Erythroblast (primary cell): ENCODE data around the gene MAGI1.

Source experiments
- GATA1 ChIP-seq: IDR thresholded peaks from 2 replicates; pipeline ENCODE4 v1.6.1; 2011; ENCODE audit warnings: low read depth, mild to moderate bottlenecking, control low read depth, low read length, moderate library complexity
- POLR2A ChIP-seq: IDR thresholded peaks from 2 replicates; pipeline ENCODE4 v1.6.1; 2011; ENCODE audit warnings: mild to moderate bottlenecking, low read length

- TF ChIP-seq POLR2A (no peak), GATA1 (no peak)
These were observed 139.5 kb downstream of the MAGI1 start for GRCh38 chr3:65899226-65899625.
